ENCODE results near the gene ADAMTS4. TPM values are rescaled to one million over a fixed set of nuclear protein-coding genes. Genes with fewer than 3 reads are reported as not detected.

Gene ADAMTS4
- total RNA-seq, 1 experiment from 2014 or later, result 9.1 TPM

DNA sequence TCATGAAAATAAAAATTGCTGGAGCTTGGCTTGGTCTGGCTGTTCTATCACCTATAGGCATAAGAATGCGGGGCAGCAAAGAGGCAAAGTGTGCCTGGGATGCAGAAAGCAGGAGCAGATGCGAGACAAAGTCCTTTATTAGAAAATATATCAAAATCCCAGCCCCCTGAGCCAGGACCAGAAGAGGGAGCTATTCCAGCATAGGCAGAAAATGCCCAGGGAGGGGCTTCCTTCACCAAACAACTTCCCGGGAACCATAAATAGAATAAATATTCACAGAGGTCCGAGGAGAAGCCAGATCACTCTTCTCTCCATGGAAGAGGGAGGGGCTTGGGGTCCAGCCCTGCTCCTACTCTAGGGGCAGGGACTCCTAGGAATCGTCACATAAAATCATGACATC lies 27.7 kb downstream of the ADAMTS4 start:
- H3K27me3 Mint-ChIP-seq (ENCODE audit: low read depth), result no peaks in the 10 kb centered on the region
- no peaks in the 10 kb centered on the region for H3K9me3 Mint-ChIP-seq
- H3K4me1 Mint-ChIP-seq, result peaks cover 8% of the 10 kb centered on the region
- H3K4me3 Mint-ChIP-seq, result no peak overlapping the region
- no peak for TF ChIP-seq HMGA2 (CRISPR knock-in tag; IDR thresholded peaks at IDR 0.05)
- TF ChIP-seq PRDM15 (CRISPR knock-in tag; IDR thresholded peaks at IDR 0.05), result no peak
- TF ChIP-seq ZNF219 (CRISPR knock-in tag; IDR thresholded peaks at IDR 0.05; ENCODE audit: borderline replicate concordance), result no peak
- TF ChIP-seq, protein P1, sequence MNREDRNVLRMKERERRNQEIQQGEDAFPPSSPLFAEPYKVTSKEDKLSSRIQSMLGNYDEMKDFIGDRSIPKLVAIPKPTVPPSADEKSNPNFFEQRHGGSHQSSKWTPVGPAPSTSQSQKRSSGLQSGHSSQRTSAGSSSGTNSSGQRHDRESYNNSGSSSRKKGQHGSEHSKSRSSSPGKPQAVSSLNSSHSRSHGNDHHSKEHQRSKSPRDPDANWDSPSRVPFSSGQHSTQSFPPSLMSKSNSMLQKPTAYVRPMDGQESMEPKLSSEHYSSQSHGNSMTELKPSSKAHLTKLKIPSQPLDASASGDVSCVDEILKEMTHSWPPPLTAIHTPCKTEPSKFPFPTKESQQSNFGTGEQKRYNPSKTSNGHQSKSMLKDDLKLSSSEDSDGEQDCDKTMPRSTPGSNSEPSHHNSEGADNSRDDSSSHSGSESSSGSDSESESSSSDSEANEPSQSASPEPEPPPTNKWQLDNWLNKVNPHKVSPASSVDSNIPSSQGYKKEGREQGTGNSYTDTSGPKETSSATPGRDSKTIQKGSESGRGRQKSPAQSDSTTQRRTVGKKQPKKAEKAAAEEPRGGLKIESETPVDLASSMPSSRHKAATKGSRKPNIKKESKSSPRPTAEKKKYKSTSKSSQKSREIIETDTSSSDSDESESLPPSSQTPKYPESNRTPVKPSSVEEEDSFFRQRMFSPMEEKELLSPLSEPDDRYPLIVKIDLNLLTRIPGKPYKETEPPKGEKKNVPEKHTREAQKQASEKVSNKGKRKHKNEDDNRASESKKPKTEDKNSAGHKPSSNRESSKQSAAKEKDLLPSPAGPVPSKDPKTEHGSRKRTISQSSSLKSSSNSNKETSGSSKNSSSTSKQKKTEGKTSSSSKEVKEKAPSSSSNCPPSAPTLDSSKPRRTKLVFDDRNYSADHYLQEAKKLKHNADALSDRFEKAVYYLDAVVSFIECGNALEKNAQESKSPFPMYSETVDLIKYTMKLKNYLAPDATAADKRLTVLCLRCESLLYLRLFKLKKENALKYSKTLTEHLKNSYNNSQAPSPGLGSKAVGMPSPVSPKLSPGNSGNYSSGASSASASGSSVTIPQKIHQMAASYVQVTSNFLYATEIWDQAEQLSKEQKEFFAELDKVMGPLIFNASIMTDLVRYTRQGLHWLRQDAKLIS (CRISPR knock-in tag; IDR thresholded peaks at IDR 0.05; ENCODE audit: borderline replicate concordance), result no peak
- TF ChIP-seq, protein P2, sequence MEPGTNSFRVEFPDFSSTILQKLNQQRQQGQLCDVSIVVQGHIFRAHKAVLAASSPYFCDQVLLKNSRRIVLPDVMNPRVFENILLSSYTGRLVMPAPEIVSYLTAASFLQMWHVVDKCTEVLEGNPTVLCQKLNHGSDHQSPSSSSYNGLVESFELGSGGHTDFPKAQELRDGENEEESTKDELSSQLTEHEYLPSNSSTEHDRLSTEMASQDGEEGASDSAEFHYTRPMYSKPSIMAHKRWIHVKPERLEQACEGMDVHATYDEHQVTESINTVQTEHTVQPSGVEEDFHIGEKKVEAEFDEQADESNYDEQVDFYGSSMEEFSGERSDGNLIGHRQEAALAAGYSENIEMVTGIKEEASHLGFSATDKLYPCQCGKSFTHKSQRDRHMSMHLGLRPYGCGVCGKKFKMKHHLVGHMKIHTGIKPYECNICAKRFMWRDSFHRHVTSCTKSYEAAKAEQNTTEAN (CRISPR knock-in tag; IDR thresholded peaks at IDR 0.05), result no peak
- TF ChIP-seq, protein P3, sequence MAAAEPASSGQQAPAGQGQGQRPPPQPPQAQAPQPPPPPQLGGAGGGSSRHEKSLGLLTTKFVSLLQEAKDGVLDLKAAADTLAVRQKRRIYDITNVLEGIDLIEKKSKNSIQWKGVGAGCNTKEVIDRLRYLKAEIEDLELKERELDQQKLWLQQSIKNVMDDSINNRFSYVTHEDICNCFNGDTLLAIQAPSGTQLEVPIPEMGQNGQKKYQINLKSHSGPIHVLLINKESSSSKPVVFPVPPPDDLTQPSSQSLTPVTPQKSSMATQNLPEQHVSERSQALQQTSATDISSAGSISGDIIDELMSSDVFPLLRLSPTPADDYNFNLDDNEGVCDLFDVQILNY (CRISPR knock-in tag; IDR thresholded peaks at IDR 0.05), result no peak
- TF ChIP-seq FOXJ3 (CRISPR knock-in tag; IDR thresholded peaks at IDR 0.05; ENCODE audit: borderline replicate concordance), result no peak
- TF ChIP-seq, protein P4, sequence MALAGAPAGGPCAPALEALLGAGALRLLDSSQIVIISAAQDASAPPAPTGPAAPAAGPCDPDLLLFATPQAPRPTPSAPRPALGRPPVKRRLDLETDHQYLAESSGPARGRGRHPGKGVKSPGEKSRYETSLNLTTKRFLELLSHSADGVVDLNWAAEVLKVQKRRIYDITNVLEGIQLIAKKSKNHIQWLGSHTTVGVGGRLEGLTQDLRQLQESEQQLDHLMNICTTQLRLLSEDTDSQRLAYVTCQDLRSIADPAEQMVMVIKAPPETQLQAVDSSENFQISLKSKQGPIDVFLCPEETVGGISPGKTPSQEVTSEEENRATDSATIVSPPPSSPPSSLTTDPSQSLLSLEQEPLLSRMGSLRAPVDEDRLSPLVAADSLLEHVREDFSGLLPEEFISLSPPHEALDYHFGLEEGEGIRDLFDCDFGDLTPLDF (CRISPR knock-in tag; IDR thresholded peaks at IDR 0.05), result no peak
- no peak for TF ChIP-seq ZNF423 (CRISPR knock-in tag; IDR thresholded peaks at IDR 0.05)
- TF ChIP-seq ELF4 (CRISPR knock-in tag; IDR thresholded peaks at IDR 0.05; ENCODE audit: low read depth), result no peak
- TF ChIP-seq ATF6 (CRISPR knock-in tag; IDR thresholded peaks at IDR 0.05), result no peak
- TF ChIP-seq PREB (CRISPR knock-in tag; IDR thresholded peaks at IDR 0.05; ENCODE audit: borderline replicate concordance), result no peak
- TF ChIP-seq GTF2I (CRISPR knock-in tag; conservative IDR thresholded peaks at IDR 0.05), result no peak
- no peak for TF ChIP-seq ZSCAN18 (CRISPR knock-in tag; IDR thresholded peaks at IDR 0.05)
- no peak for TF ChIP-seq ZNF512 (CRISPR knock-in tag; IDR thresholded peaks at IDR 0.05; ENCODE audit: borderline replicate concordance)
- no peak for TF ChIP-seq NR2C2 (CRISPR knock-in tag; IDR thresholded peaks at IDR 0.05)
- no peak for TF ChIP-seq CBFB (CRISPR knock-in tag; IDR thresholded peaks at IDR 0.05; ENCODE audit: low read depth)
- no peak for TF ChIP-seq ZNF232 (CRISPR knock-in tag; IDR thresholded peaks at IDR 0.05)
- ATAC-seq (no peak), DNase-seq (ENCODE audit: low spot score) (no peak)
- H3K36me3 Mint-ChIP-seq, result peaks cover 48% of the 10 kb centered on the region
- ChIA-PET CTCF (interaction anchor here (0.8 to 2.5 kb wide), 6 partner anchors 12 to 204 kb away, joined by 3 to 9 read pairs (median 3); partner anchors contain the start of genes APOA2, F11R, TOMM40L and USP21), POLR2A (no interaction called here)
- no peak overlapping the region for H3K27ac Mint-ChIP-seq
